Nephron (organoid): ENCODE data around the gene BTBD9.

Source experiments
- H3K27ac Mint-ChIP-seq, 3 experiments: 2 replicates each; pipeline ENCODE4 v1.8.0; 2020; ENCODE audit warnings: mixed read lengths in 3 of 3, mild to moderate bottlenecking in 2 of 3, moderate library complexity in 1 of 3
- H3K27me3 Mint-ChIP-seq: 2 replicates; pipeline ENCODE4 v1.8.0; 2021; ENCODE audit warnings: low read depth, mild to moderate bottlenecking, moderate library complexity, mixed read lengths
- H3K36me3 Mint-ChIP-seq: 2 replicates; pipeline ENCODE4 v1.8.0; 2020; ENCODE audit warnings: low read depth, mixed read lengths
- H3K4me1 Mint-ChIP-seq: 2 replicates; pipeline ENCODE4 v1.8.0; 2020; ENCODE audit warnings: mixed read lengths
- H3K4me3 Mint-ChIP-seq, 3 experiments: 2 replicates each; pipeline ENCODE4 v1.8.0; 2020; ENCODE audit warnings: mild to moderate bottlenecking in 3 of 3, mixed read lengths in 3 of 3, moderate library complexity in 2 of 3
- H3K9me3 Mint-ChIP-seq: 2 replicates; pipeline ENCODE4 v1.8.0; 2020; ENCODE audit warnings: mixed read lengths
- CTCF ChIP-seq, 3 experiments: fragments of 200-600 bp; sonication (generic); IDR thresholded peaks; one replicate each; pipeline ENCODE4 v1.5.0; 2021; ENCODE audit warnings: antibody characterized with exemption in 3 of 3; ENCODE audit not compliant: unreplicated experiment in 3 of 3

The BTBD9 gene

DNA sequence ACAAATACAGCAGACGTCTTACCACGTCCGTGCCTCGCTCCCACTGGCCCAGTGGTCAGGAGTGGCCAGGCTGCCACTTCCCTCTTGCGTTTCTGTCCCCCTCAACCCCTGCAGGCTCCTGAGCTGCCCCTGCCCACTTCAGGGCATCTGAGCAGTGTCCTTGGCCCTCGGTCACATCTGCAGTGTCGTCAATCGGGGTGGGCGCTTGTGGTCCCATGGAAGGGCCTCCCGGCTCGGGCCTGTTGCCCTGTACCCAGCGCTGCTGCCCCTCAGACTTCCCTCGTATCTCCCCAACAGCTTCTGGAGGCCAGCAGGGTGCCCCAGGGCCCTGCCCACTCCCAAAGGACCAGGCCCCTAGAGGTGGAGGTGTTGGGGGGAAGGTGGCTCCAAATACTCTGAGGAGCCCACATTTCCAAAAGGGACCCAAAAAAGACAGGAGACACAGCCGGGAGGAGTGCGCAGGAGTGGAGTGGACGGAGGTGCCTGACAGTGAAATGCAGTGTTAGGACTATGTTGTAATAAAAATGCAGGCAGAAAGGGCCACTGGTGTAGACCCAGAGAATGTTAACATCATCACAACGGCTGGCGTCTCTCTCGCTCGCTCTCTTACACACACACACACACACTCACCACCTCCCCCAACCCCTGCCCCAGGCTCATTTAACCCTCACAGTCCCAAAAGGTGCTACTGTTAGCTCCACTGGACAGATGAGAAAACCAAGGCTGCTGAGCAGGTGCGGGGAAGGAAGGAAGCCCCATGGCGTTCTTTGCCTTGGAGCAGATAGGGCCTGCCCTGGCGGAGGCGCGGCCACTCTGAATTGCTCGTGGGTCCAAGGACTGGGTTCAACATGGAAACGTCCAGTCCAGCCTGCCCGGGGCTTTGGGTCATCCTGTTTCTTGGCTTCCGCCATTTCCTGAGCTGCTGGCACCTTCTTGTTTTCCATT, 476.3 kb downstream of the BTBD9 start:
- peaks cover 6% of the 10 kb centered on the region for H3K9me3 Mint-ChIP-seq
- TF ChIP-seq CTCF (IDR thresholded peaks at IDR 0.05; ENCODE audit: unreplicated experiment in 3 of 3): no peak
- peaks cover 35% of the 10 kb centered on the region for H3K36me3 Mint-ChIP-seq
- H3K27me3 Mint-ChIP-seq: peaks cover 4% of the 10 kb centered on the region
- no peak overlapping the region for H3K27ac Mint-ChIP-seq
- H3K4me1 Mint-ChIP-seq: peaks cover 5% of the 10 kb centered on the region
- H3K4me3 Mint-ChIP-seq: no peak overlapping the region

- no peak overlapping the region for H3K4me3 Mint-ChIP-seq
- TF ChIP-seq CTCF (IDR thresholded peaks at IDR 0.05; ENCODE audit: unreplicated experiment in 3 of 3): no peak
- H3K27ac Mint-ChIP-seq: no peak overlapping the region
- peaks cover 35% of the 10 kb centered on the region for H3K36me3 Mint-ChIP-seq
- H3K4me1 Mint-ChIP-seq: peaks cover 5% of the 10 kb centered on the region
- H3K9me3 Mint-ChIP-seq: peaks cover 6% of the 10 kb centered on the region
- peaks cover 2% of the 10 kb centered on the region for H3K27me3 Mint-ChIP-seq
These were observed 477.1 kb downstream of the BTBD9 start for GRCh38 chr6:38162493-38163185.

DNA sequence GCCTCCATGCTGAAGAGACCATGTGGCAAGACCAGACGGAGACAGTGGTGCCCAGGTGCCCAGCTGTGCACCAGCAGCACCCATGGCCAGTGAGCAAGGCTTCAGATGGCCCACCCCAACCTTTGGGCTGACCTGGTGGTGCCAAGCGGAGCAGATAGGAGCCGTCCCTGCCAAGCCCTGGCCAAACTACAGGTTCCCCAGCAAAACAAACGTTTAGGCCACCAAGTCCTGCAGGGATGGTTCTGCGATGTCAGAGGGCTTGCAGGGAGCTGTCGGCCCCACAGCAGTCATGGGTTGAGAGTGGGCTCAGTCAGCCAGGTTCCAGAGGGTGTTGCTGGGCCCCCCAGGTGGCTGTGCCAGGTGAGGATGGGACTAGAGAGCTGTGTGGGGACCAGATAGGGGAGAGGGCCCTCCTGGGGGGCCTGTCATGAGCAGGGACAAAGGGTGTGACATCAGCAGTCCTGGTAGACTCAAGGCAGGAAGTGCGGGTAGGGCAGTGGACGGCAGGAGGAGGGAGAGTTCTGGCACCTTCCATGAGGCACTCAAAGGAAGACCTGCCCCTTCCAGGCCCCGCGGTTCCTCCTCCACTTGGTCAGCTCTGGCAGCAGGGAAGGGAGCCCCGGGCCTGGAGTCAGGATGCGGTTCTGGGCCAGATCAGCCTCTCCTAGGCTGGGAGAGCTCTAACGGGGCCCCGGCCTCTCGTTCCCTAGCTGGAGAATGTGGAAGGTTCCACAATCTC, 477.8 kb downstream of the BTBD9 start:
- H3K9me3 Mint-ChIP-seq: peaks cover 6% of the 10 kb centered on the region

DNA sequence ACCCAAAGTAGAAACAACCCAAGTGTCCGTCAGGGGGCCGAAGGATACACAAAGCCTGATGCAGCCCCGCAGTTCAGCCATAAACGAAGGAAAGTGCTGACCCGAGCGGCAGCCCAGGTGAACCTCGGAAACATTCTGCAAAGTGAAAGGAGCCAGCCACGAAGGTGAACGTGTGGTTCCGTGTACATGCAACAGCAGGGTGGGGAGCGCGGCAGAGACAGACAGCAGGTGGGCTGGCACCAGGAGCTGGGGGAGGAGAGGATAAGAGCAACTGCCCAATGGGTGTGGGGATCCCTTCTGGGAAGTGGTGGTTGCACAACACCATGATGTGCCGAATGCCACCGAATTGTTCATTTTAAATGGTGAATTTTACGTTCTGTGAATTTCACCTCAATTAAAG, 478.4 kb downstream of the BTBD9 start:
- TF ChIP-seq CTCF (IDR thresholded peaks at IDR 0.05; ENCODE audit: unreplicated experiment in 3 of 3): no peak
- peaks cover 5% of the 10 kb centered on the region for H3K4me1 Mint-ChIP-seq
- H3K36me3 Mint-ChIP-seq: peaks cover 35% of the 10 kb centered on the region
- H3K27me3 Mint-ChIP-seq: no peaks in the 10 kb centered on the region
- H3K4me3 Mint-ChIP-seq: no peak overlapping the region
- H3K9me3 Mint-ChIP-seq: peaks cover 6% of the 10 kb centered on the region
- no peak overlapping the region for H3K27ac Mint-ChIP-seq

More for the DNA sequence above, 477.8 kb downstream of the BTBD9 start:
- no peak overlapping the region for H3K27ac Mint-ChIP-seq
- TF ChIP-seq CTCF (IDR thresholded peaks at IDR 0.05; ENCODE audit: unreplicated experiment in 3 of 3): no peak
- no peaks in the 10 kb centered on the region for H3K27me3 Mint-ChIP-seq
- no peak overlapping the region for H3K4me3 Mint-ChIP-seq
- peaks cover 35% of the 10 kb centered on the region for H3K36me3 Mint-ChIP-seq
- peaks cover 5% of the 10 kb centered on the region for H3K4me1 Mint-ChIP-seq

GRCh38 chr6:38160831-38161230, 478.9 kb downstream of the BTBD9 start:
- Mint-ChIP-seq H3K36me3 (peaks cover 38% of the 10 kb centered on the region), H3K4me1 (peaks cover 9% of the 10 kb centered on the region), H3K9me3 (peaks cover 6% of the 10 kb centered on the region), H3K4me3 (no peak overlapping the region), H3K27ac (no peak overlapping the region), H3K27me3 (no peaks in the 10 kb centered on the region)
- TF ChIP-seq CTCF (IDR thresholded peaks at IDR 0.05; ENCODE audit: unreplicated experiment in 3 of 3): no peak
